ENCODE results near the gene CEPT1.
A peak's percentile ranks its signal among the peaks of the same experiment; 100 is the strongest.

The CEPT1 gene

DNA sequence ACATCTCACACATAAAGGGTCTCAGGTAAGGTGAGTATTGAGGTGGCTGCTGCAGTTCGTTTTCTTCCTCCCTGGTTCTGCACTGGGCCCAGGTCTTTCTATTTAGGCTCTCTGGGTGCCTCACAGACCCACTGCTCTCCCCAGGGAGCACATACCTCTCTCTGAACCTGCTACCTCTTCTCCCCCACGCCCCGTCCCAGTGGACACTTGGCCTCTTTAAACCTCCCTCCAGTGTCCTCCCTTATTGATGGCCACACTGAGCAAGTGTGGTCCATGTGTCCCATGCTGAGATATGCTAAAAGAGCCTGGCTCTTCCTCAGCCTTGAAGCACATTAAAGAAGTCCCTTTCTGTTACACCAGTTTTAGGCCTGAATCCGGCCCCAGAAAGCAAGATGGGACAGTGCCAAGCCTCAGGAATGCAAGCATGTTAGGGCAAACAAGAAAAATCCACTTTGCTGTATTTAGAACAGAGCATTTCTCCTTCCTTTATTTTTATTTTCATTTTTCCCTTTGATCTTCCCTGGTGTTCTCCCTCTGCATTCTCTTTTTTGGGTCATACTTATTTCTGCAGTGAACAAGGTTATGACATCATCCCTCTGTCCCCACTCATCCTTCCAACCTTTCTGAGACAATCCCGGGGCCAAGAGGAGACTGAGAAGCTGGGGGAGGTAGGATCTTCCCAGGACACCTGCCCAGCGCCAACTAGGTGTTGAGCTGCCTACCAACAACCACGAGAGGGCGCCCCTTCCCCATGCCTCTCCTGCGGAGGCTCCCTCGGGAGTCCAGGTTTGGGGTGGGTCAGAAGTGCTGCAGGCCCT, 82.5 kb downstream of the CEPT1 start:
- Histone ChIP-seq H3K9ac (ENCODE audit: low read length) (peak overlapping the region; percentile 78), H3F3A (ENCODE audit: insufficient read depth) (peaks cover 78% of the 10 kb centered on the region), H3K4me2 (ENCODE audit: low read depth, low read length, poor library complexity, severe bottlenecking) (peak overlapping the region; percentile 94), H3K4me3 (ENCODE audit: insufficient read depth, low read length, poor library complexity, severe bottlenecking) (peak overlapping the region; percentile 4), H3K36me3 (ENCODE audit: low read length) (no peaks in the 10 kb centered on the region), H3K79me2 (ENCODE audit: insufficient read depth, low read length) (no peaks in the 10 kb centered on the region), H3K9me2 (replicated peaks; ENCODE audit: insufficient read depth, low read length) (no peaks in the 10 kb centered on the region), H2AFZ (ENCODE audit: low read depth, low read length, severe bottlenecking) (peak overlapping the region; percentile 46), H3K27ac (ENCODE audit: low read depth, low read length) (peak overlapping the region; percentile 100), H4K20me1 (ENCODE audit: low read depth, low read length) (no peaks in the 10 kb centered on the region), H3K9me3 (ENCODE audit: insufficient read depth, low read length) (no peaks in the 10 kb centered on the region), H3K27me3 (ENCODE audit: low read length) (no peaks in the 10 kb centered on the region)
- no peak for TF ChIP-seq EZH2phosphoT487 (conservative IDR thresholded peaks at IDR 0.05; ENCODE audit: low read length)
- TF ChIP-seq, protein P1, sequence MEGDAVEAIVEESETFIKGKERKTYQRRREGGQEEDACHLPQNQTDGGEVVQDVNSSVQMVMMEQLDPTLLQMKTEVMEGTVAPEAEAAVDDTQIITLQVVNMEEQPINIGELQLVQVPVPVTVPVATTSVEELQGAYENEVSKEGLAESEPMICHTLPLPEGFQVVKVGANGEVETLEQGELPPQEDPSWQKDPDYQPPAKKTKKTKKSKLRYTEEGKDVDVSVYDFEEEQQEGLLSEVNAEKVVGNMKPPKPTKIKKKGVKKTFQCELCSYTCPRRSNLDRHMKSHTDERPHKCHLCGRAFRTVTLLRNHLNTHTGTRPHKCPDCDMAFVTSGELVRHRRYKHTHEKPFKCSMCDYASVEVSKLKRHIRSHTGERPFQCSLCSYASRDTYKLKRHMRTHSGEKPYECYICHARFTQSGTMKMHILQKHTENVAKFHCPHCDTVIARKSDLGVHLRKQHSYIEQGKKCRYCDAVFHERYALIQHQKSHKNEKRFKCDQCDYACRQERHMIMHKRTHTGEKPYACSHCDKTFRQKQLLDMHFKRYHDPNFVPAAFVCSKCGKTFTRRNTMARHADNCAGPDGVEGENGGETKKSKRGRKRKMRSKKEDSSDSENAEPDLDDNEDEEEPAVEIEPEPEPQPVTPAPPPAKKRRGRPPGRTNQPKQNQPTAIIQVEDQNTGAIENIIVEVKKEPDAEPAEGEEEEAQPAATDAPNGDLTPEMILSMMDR (IDR thresholded peaks at IDR 0.05; ENCODE audit: insufficient read depth, low read length, poor library complexity, severe bottlenecking) = peak; percentile 90

DNA sequence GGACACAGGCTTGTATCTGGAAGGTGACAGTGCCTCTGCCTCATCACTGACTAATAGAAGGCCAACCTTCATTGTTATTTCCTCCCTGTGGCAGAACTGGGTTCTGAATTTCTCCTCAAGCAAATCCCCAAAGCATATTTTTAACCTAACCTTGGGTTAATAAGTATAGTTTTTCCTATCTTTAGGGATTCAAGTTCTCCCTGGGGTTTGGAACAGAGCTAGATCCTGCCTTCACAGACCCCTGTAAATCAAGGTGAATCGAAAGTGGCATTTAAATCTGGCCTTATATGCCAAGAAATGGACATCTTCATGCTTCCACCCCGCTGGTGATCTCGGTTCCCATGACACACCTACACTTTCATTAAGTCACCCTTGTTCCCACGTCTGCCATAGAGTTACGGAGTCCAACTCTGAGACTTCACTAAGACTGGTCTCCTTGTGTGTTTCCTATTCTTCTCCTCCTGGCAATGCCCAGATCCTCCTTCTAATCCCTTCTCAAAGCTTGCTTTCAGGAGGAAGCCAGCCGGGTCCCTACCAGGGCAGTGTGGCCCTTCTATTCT, 83.2 kb downstream of the CEPT1 start:
- H4K20me1 ChIP-seq (ENCODE audit: low read depth, low read length) = no peaks in the 10 kb centered on the region
- no peak for TF ChIP-seq EZH2phosphoT487 (conservative IDR thresholded peaks at IDR 0.05; ENCODE audit: low read length)
- TF ChIP-seq, protein P1 (IDR thresholded peaks at IDR 0.05; ENCODE audit: insufficient read depth, low read length, poor library complexity, severe bottlenecking) = no peak
- H3K79me2 ChIP-seq (ENCODE audit: insufficient read depth, low read length) = no peaks in the 10 kb centered on the region
- H3K4me3 ChIP-seq (ENCODE audit: insufficient read depth, low read length, poor library complexity, severe bottlenecking) = peak overlapping the region; percentile 7
- H3K9me3 ChIP-seq (ENCODE audit: insufficient read depth, low read length) = no peaks in the 10 kb centered on the region
- H3K27me3 ChIP-seq (ENCODE audit: low read length) = no peaks in the 10 kb centered on the region
- H3K9ac ChIP-seq (ENCODE audit: low read length) = peak overlapping the region; percentile 78
- no peaks in the 10 kb centered on the region for H3K36me3 ChIP-seq (ENCODE audit: low read length)
- peak overlapping the region; percentile 100 for H3K27ac ChIP-seq (ENCODE audit: low read depth, low read length)
- peaks cover 78% of the 10 kb centered on the region for H3F3A ChIP-seq (ENCODE audit: insufficient read depth)
- H3K9me2 ChIP-seq (replicated peaks; ENCODE audit: insufficient read depth, low read length) = no peaks in the 10 kb centered on the region
- peak overlapping the region; percentile 46 for H2AFZ ChIP-seq (ENCODE audit: low read depth, low read length, severe bottlenecking)
- peak overlapping the region; percentile 94 for H3K4me2 ChIP-seq (ENCODE audit: low read depth, low read length, poor library complexity, severe bottlenecking)

DNA sequence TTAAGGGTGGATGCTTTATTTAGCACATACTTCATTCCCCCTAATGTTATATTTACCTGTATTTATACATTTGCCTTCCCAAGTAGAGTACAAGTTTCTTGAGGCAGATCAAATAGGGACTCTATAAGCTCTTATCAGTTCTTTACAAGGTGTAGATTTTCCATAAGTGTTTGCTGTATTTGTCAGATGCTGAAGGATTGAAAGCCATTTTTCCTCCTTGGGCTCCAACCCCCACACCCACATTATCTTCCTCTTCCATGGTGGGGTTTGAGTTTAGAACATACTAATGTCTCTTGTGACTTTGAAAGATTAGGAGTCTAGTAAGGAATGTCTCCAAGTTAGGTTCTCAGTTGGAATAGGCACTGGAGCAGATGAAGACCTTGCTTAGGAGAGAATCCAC, 85.1 kb downstream of the CEPT1 start:
- TF ChIP-seq, protein P1 (IDR thresholded peaks at IDR 0.05; ENCODE audit: insufficient read depth, low read length, poor library complexity, severe bottlenecking) = no peak
- TF ChIP-seq EZH2phosphoT487 (conservative IDR thresholded peaks at IDR 0.05; ENCODE audit: low read length) = no peak
- no peaks in the 10 kb centered on the region for H3K9me3 ChIP-seq (ENCODE audit: insufficient read depth, low read length)
- peak overlapping the region; percentile 100 for H3K27ac ChIP-seq (ENCODE audit: low read depth, low read length)
- peak overlapping the region; percentile 78 for H3K9ac ChIP-seq (ENCODE audit: low read length)
- peaks cover 5% of the 10 kb centered on the region for H3K79me2 ChIP-seq (ENCODE audit: insufficient read depth, low read length)
- no peaks in the 10 kb centered on the region for H4K20me1 ChIP-seq (ENCODE audit: low read depth, low read length)
- peaks cover 73% of the 10 kb centered on the region for H3F3A ChIP-seq (ENCODE audit: insufficient read depth)
- H3K4me3 ChIP-seq (ENCODE audit: insufficient read depth, low read length, poor library complexity, severe bottlenecking) = peak overlapping the region; percentile 16
- H3K36me3 ChIP-seq (ENCODE audit: low read length) = peaks cover 3% of the 10 kb centered on the region; the same call in 1 of the 2 replicates
- peak overlapping the region; percentile 94 for H3K4me2 ChIP-seq (ENCODE audit: low read depth, low read length, poor library complexity, severe bottlenecking)
- H3K9me2 ChIP-seq (replicated peaks; ENCODE audit: insufficient read depth, low read length) = no peaks in the 10 kb centered on the region
- H2AFZ ChIP-seq (ENCODE audit: low read depth, low read length, severe bottlenecking) = peak overlapping the region; percentile 0
- H3K27me3 ChIP-seq (ENCODE audit: low read length) = no peaks in the 10 kb centered on the region
